GM13976 (cell line): ENCODE measurements around the gene RUNX2.

ENCODE experiments used
- DNase-seq: peaks from one replicate; pipeline ENCODE4 v3.0.0; 2012; ENCODE audit warnings: low spot score
- CTCF ChIP-seq: IDR thresholded peaks from 2 replicates; pipeline ENCODE4 v1.5.1; 2012; ENCODE audit warnings: borderline replicate concordance, mild to moderate bottlenecking; ENCODE audit not compliant: insufficient read depth; ENCODE audit errors: extremely low read depth, missing control alignments, control extremely low read depth
- in situ Hi-C: fragments of 300-500 bp; cut with MboI; formaldehyde crosslinking; loops from one replicate; pipeline ENCODE4 v1.12.0; 2022; ENCODE audit warnings: low sequenced_read_pairs, mixed read lengths, inconsistent platforms; ENCODE audit not compliant: unreplicated experiment

RUNX2 gene

GRCh38 chr6:45483021-45483420 is 154.9 kb downstream of the RUNX2 start:
- no peak for DNase-seq
- in situ Hi-C loops = no loop called here
- no peak for TF ChIP-seq CTCF

DNA sequence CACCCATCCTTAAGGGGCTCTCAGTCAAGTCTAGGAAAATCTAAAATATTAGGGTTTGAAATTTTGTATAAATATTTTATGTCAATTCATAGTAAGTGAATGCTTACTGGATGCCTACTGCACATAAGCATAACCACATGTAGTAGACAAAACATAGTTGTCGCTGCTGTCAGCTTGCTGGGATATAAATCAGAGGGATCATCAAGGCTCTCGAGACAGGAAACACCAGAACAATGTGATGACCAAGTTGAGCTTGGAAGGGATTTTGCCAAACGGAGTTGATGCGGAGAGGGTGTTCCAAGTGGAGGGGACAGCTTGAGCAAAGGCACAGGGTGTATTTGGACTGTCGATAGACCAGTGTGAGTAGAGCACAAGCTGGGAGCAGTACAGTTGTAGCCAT is 155.4 kb downstream of the RUNX2 start:
- DNase-seq = no peak
- no peak for TF ChIP-seq CTCF
- in situ Hi-C loops = no loop called here

- no peak for DNase-seq
- no peak for TF ChIP-seq CTCF
- in situ Hi-C loops = no loop called here
These were observed 158.6 kb downstream of the RUNX2 start for GRCh38 chr6:45486736-45487135.

DNA sequence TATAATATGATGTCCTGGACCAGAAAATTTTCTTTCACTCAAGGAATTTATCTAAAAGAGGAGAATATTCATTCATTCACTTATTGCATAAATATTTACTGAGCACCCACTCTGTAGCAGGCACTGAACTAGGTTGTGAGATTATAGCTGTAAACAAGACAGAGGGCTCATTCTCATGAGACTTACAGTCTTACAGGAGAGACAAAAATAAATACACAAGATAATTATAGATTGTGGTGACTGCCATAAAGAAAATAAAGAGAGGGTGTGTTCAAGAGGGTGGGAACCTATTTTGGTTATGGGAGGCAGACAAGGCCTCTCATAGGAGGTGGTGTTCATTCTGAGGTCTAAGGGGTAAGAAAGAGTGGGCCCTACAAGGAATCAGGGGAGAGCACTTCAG is 159.5 kb downstream of the RUNX2 start:
- in situ Hi-C loops = no loop called here

DNA sequence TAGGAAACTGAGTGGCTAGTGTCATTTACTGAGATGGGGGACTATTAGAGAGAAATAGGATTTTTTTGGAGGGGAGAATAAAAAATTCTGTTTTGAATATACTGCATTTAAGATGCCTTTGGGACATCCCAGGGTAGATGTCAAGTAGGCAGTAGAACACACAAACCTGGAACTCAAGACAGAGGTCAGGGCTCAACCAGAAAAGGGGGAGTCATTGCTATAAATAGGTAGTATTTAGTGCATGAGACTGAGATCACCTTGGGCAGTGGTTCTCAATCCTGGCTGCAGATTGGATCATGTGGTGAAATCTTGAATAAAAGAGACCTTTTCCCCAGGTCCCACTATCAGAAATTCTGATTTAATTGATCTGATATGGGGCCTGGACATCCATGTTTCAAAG is 160.1 kb downstream of the RUNX2 start:
- TF ChIP-seq CTCF = no peak
- in situ Hi-C loops = no loop called here
- no peak for DNase-seq

More for the DNA sequence above, 159.5 kb downstream of the RUNX2 start:
- no peak for DNase-seq
- no peak for TF ChIP-seq CTCF

- TF ChIP-seq CTCF = no peak
- DNase-seq = no peak
- in situ Hi-C loops = no loop called here
These were observed 160.8 kb downstream of the RUNX2 start for GRCh38 chr6:45488889-45489288.
